ENCODE results near the gene TNFAIP8. TPM values are rescaled to one million over a fixed set of nuclear protein-coding genes. Genes with fewer than 3 reads are reported as not detected.

TNFAIP8 gene
- total and polyA plus RNA-seq, 2 of the 13 experiments (the other 11 are each of a cell fraction or from before 2014, with no cell fraction given) = 6.4 to 11.2 TPM

GRCh38 chr5:119393201-119393691 lies 37.4 kb downstream of the TNFAIP8 start:
- H3K4me3 ChIP-seq (replicated peaks in 1 of 3; ENCODE audit: insufficient read depth in 1 of 3, low read depth in 2 of 3, low read length in 3 of 3) = no peak overlapping the region

GRCh38 chr5:119393746-119394145 lies 37.9 kb downstream of the TNFAIP8 start:
- Histone ChIP-seq H2AFZ (ENCODE audit: low read length) (no peak overlapping the region), H4K20me1 (ENCODE audit: insufficient read depth, low read length) (no peaks in the 10 kb centered on the region), H3K27me3 (ENCODE audit: control insufficient read depth in 1 of 2, insufficient read depth in 2 of 2, low read length in 2 of 2) (no peaks in the 10 kb centered on the region), H3K36me3 (replicated peaks in 1 of 2; ENCODE audit: control insufficient read depth in 1 of 2, insufficient read depth in 2 of 2, low read length in 2 of 2) (no peaks in the 10 kb centered on the region), H3K9ac (ENCODE audit: insufficient read depth, low read depth, low read length) (no peak overlapping the region), H3K79me2 (ENCODE audit: insufficient read depth, low read length) (no peaks in the 10 kb centered on the region), H3K9me3 (ENCODE audit: low read length) (no peaks in the 10 kb centered on the region), H3K4me1 (ENCODE audit: insufficient read depth, low read length) (peaks cover 6% of the 10 kb centered on the region), H3K4me3 (replicated peaks in 1 of 3; ENCODE audit: insufficient read depth in 1 of 3, low read depth in 2 of 3, low read length in 3 of 3) (no peak overlapping the region), H3K27ac (ENCODE audit: extremely low read length, insufficient read depth, low read length) (no peak overlapping the region), H3K4me2 (ENCODE audit: low read depth, low read length) (no peak overlapping the region)
- ATAC-seq (no peak), FAIRE-seq (no peak), DNase-seq (ENCODE audit: low spot score) (no peak)
- no TSS peak for BruUV-seq (replicated peaks)
- ChIA-PET CTCF (ENCODE audit: low intra/inter-chr PET ratio, low total read pairs) (interaction anchor here (0.6 kb wide), 1 partner anchor 451 kb away, joined by 3 read pairs; no protein-coding TSS in a partner anchor), POLR2A (no interaction called here)
- in situ Hi-C loops (cut with HindIII; ENCODE audit: extremely low pct_ligation_motif_present, low pct_unique_long_range_greater_than_20kb) (no loop called here), intact Hi-C loops (cut with micrococcal nuclease; ENCODE audit: unreplicated experiment) (no loop called here)
- WGBS (ENCODE audit: low lambda C conversion rate) = 92% methylated on average over 1 of the region's 1 CpG
- TF ChIP-seq ZSCAN29 (CRISPR knock-in tag; conservative IDR thresholded peaks at IDR 0.05) = no peak
- no peak for TF ChIP-seq SMARCC2 (IDR thresholded peaks at IDR 0.05)
- TF ChIP-seq IRF9 (CRISPR knock-in tag; IDR thresholded peaks at IDR 0.05; ENCODE audit: borderline replicate concordance) = no peak
- TF ChIP-seq ZNF570 (CRISPR knock-in tag; IDR thresholded peaks at IDR 0.05; ENCODE audit: borderline replicate concordance) = no peak
- TF ChIP-seq GFI1 (CRISPR knock-in tag; IDR thresholded peaks at IDR 0.05; ENCODE audit: borderline replicate concordance) = no peak
- TF ChIP-seq SIN3A (IDR thresholded peaks at IDR 0.05; ENCODE audit: borderline replicate concordance, low read depth, low read length) = no peak
- no peak for TF ChIP-seq ZMYM3 (CRISPR knock-in tag; IDR thresholded peaks at IDR 0.05)
- TF ChIP-seq SNRNP70 (IDR thresholded peaks at IDR 0.05; ENCODE audit: low read depth, low read length) = no peak
- TF ChIP-seq ZNF432 (CRISPR knock-in tag; IDR thresholded peaks at IDR 0.05; ENCODE audit: borderline replicate concordance) = no peak

More at GRCh38 chr5:119393201-119393691, 37.4 kb downstream of the TNFAIP8 start:
- DNase-seq (ENCODE audit: low spot score) = no peak
- intact Hi-C loops (cut with micrococcal nuclease; ENCODE audit: unreplicated experiment) = no loop called here
- CTCF ChIA-PET (ENCODE audit: low intra/inter-chr PET ratio, low total read pairs) = no interaction called here
- Histone ChIP-seq H3K4me1 (ENCODE audit: insufficient read depth, low read length) (peaks cover 11% of the 10 kb centered on the region), H4K20me1 (ENCODE audit: insufficient read depth, low read length) (no peaks in the 10 kb centered on the region), H2AFZ (ENCODE audit: low read length) (no peak overlapping the region), H3K27ac (ENCODE audit: extremely low read length, insufficient read depth, low read length) (no peak overlapping the region), H3K9me3 (ENCODE audit: low read length) (no peaks in the 10 kb centered on the region), H3K79me2 (ENCODE audit: insufficient read depth, low read length) (no peaks in the 10 kb centered on the region), H3K4me2 (ENCODE audit: low read depth, low read length) (no peak overlapping the region), H3K36me3 (replicated peaks in 1 of 2; ENCODE audit: control insufficient read depth in 1 of 2, insufficient read depth in 2 of 2, low read length in 2 of 2) (no peaks in the 10 kb centered on the region), H3K27me3 (ENCODE audit: control insufficient read depth in 1 of 2, insufficient read depth in 2 of 2, low read length in 2 of 2) (no peaks in the 10 kb centered on the region), H3K9ac (ENCODE audit: insufficient read depth, low read depth, low read length) (no peak overlapping the region)
- POLR2A ChIA-PET = no interaction called here
- BruUV-seq (replicated peaks) = no TSS peak
- FAIRE-seq = no peak
- ATAC-seq = no peak
- TF ChIP-seq SIX4 (CRISPR knock-in tag; IDR thresholded peaks at IDR 0.05) (no peak), ARID3A (IDR thresholded peaks at IDR 0.05; ENCODE audit: low read depth, low read length) (no peak), ZMAT5 (CRISPR knock-in tag; IDR thresholded peaks at IDR 0.05; ENCODE audit: borderline replicate concordance, low read depth) (no peak), GZF1 (CRISPR knock-in tag; IDR thresholded peaks at IDR 0.05) (no peak)
- in situ Hi-C loops (cut with HindIII; ENCODE audit: extremely low pct_ligation_motif_present, low pct_unique_long_range_greater_than_20kb) = no loop called here
- 97% methylated on average over 3 of the region's 3 CpGs for WGBS (ENCODE audit: low lambda C conversion rate)

Measured in HepG2 (cell line).